H9 (cell line): ENCODE measurements around the gene TRIM28. TPM values are rescaled to one million over a fixed set of nuclear protein-coding genes. Genes with fewer than 3 reads are reported as not detected.

Experiments
- DNase-seq: peaks from one replicate; pipeline ENCODE4 v3.0.0-alpha.2; 2017
- H2AFZ ChIP-seq: one replicate; pipeline ENCODE4 v1.6.1; 2013; ENCODE audit warnings: mild to moderate bottlenecking, low read length, control low read depth, moderate library complexity
- H2AK5ac ChIP-seq: 2 replicates; pipeline ENCODE4 v1.6.1; 2013; ENCODE audit warnings: low read length, control low read depth, mixed read lengths; ENCODE audit not compliant: insufficient read length
- H2BK120ac ChIP-seq: one replicate; pipeline ENCODE4 v1.6.1; 2013; ENCODE audit warnings: low read depth, mild to moderate bottlenecking, low read length, control low read depth, inconsistent platforms; ENCODE audit not compliant: poor library complexity, severe bottlenecking
- H2BK12ac ChIP-seq: 2 replicates; pipeline ENCODE4 v1.6.1; 2013; ENCODE audit warnings: low read length, control low read depth, mixed read lengths, low read depth; ENCODE audit not compliant: insufficient read length
- H2BK15ac ChIP-seq: 2 replicates; pipeline ENCODE4 v1.6.1; 2013; ENCODE audit warnings: low read depth, low read length, control low read depth
- H2BK20ac ChIP-seq: one replicate; pipeline ENCODE4 v1.6.1; 2013; ENCODE audit warnings: low read depth, mild to moderate bottlenecking, low read length, control low read depth, inconsistent platforms; ENCODE audit not compliant: poor library complexity, severe bottlenecking
- H2BK5ac ChIP-seq: 2 replicates; pipeline ENCODE4 v1.6.1; 2013; ENCODE audit warnings: low read length, control low read depth, mixed read lengths; ENCODE audit not compliant: insufficient read length
- H3K14ac ChIP-seq: 2 replicates; pipeline ENCODE4 v1.6.1; 2013; ENCODE audit warnings: low read length, control low read depth; ENCODE audit not compliant: insufficient read depth
- H3K18ac ChIP-seq: 2 replicates; pipeline ENCODE4 v1.6.1; 2013; ENCODE audit warnings: low read depth, mild to moderate bottlenecking, mixed read lengths, low read length, control low read depth; ENCODE audit not compliant: insufficient read length
- H3K23ac ChIP-seq: 2 replicates; pipeline ENCODE4 v1.6.1; 2013; ENCODE audit warnings: low read length, control low read depth, mixed read lengths, low read depth; ENCODE audit not compliant: insufficient read length
- H3K23me2 ChIP-seq: 2 replicates; pipeline ENCODE4 v1.6.1; 2013; ENCODE audit warnings: low read depth, mild to moderate bottlenecking, mixed read lengths, low read length, control low read depth; ENCODE audit not compliant: insufficient read length, poor library complexity, severe bottlenecking
- H3K27ac ChIP-seq: 2 replicates; pipeline ENCODE4 v1.5.1; 2013; ENCODE audit warnings: low read length, control low read depth, mixed read lengths, low read depth; ENCODE audit not compliant: insufficient read length
- H3K27me3 ChIP-seq: 2 replicates; pipeline ENCODE4 v1.6.1; 2013; ENCODE audit warnings: low read length, control low read depth, inconsistent platforms; ENCODE audit not compliant: insufficient read depth
- H3K4ac ChIP-seq: 2 replicates; pipeline ENCODE4 v1.6.1; 2013; ENCODE audit warnings: low read depth, mild to moderate bottlenecking, control low read depth, inconsistent platforms, low read length, moderate library complexity
- H3K4me1 ChIP-seq: 2 replicates; pipeline ENCODE4 v1.6.1; 2013; ENCODE audit warnings: low read length, control low read depth, inconsistent platforms; ENCODE audit not compliant: insufficient read depth
- H3K4me2 ChIP-seq: 2 replicates; pipeline ENCODE4 v1.6.1; 2013; ENCODE audit warnings: low read length, control low read depth, mixed read lengths; ENCODE audit not compliant: insufficient read length, insufficient read depth
- H3K56ac ChIP-seq: 2 replicates; pipeline ENCODE4 v1.6.1; 2013; ENCODE audit warnings: low read depth, mild to moderate bottlenecking, mixed read lengths, low read length, control low read depth; ENCODE audit not compliant: insufficient read length
- H3K79me1 ChIP-seq: 2 replicates; pipeline ENCODE4 v1.6.1; 2013; ENCODE audit warnings: low read depth, mild to moderate bottlenecking, moderate library complexity, low read length, control low read depth, inconsistent platforms; ENCODE audit not compliant: insufficient read depth, poor library complexity, severe bottlenecking
- H3K79me2 ChIP-seq: 2 replicates; pipeline ENCODE4 v1.6.1; 2013; ENCODE audit warnings: low read length, control low read depth, inconsistent platforms; ENCODE audit not compliant: insufficient read depth
- H3K9ac ChIP-seq: 2 replicates; pipeline ENCODE4 v1.6.1; 2013; ENCODE audit warnings: low read length, control low read depth, mixed read lengths; ENCODE audit not compliant: insufficient read length; ENCODE audit errors: extremely low read depth
- H3K9me3 ChIP-seq: one replicate; pipeline ENCODE4 v1.6.1; 2013; ENCODE audit warnings: low read depth, low read length, inconsistent platforms; ENCODE audit not compliant: control insufficient read depth
- H3T11ph ChIP-seq: one replicate; pipeline ENCODE4 v1.6.1; 2013; ENCODE audit warnings: mild to moderate bottlenecking, low read length, control low read depth, inconsistent platforms
- H4K20me1 ChIP-seq: one replicate; pipeline ENCODE4 v1.6.1; 2013; ENCODE audit not compliant: control insufficient read depth, insufficient read length, insufficient read depth
- H4K5ac ChIP-seq: 2 replicates; pipeline ENCODE4 v1.6.1; 2013; ENCODE audit warnings: low read depth, mild to moderate bottlenecking, mixed read lengths, low read length, control low read depth; ENCODE audit not compliant: insufficient read length
- H4K8ac ChIP-seq: replicated peaks from 2 replicates; pipeline ENCODE4 v1.6.1; 2013; ENCODE audit warnings: low read length, control low read depth, mixed read lengths, low read depth; ENCODE audit not compliant: insufficient read length
- H4K91ac ChIP-seq: 2 replicates; pipeline ENCODE4 v1.6.1; 2013; ENCODE audit warnings: low read depth, mild to moderate bottlenecking, moderate library complexity, mixed read lengths, low read length, control low read depth; ENCODE audit not compliant: insufficient read length
- H3K27ac Mint-ChIP-seq, 3 experiments: 2 replicates in 2 of 3; 3 replicates in 1 of 3; pipeline ENCODE4 v1.8.0; 2020 to 2021; ENCODE audit warnings: mixed read lengths in 3 of 3, mild to moderate bottlenecking in 1 of 3, moderate library complexity in 1 of 3
- H3K27me3 Mint-ChIP-seq: 2 replicates; pipeline ENCODE4 v1.8.0; 2021; ENCODE audit warnings: low read depth, mild to moderate bottlenecking, moderate library complexity, mixed read lengths
- H3K36me3 Mint-ChIP-seq, 3 experiments: 2 replicates in 2 of 3; 3 replicates in 1 of 3; pipeline ENCODE4 v1.8.0; 2020 to 2021; ENCODE audit warnings: low read depth in 3 of 3, mixed read lengths in 3 of 3; ENCODE audit not compliant: insufficient read depth in 1 of 3
- H3K4me1 Mint-ChIP-seq, 2 experiments: 2 replicates each; pipeline ENCODE4 v1.8.0; 2020; ENCODE audit warnings: mixed read lengths in 2 of 2
- H3K4me3 Mint-ChIP-seq, 2 experiments: 2 replicates in 1 of 2; 3 replicates in 1 of 2; pipeline ENCODE4 v1.8.0; 2020 to 2021; ENCODE audit warnings: mild to moderate bottlenecking in 2 of 2, mixed read lengths in 2 of 2, moderate library complexity in 1 of 2
- H3K9me3 Mint-ChIP-seq, 2 experiments: 2 replicates in 1 of 2; 3 replicates in 1 of 2; pipeline ENCODE4 v1.8.0; 2020; ENCODE audit warnings: mild to moderate bottlenecking in 2 of 2, mixed read lengths in 2 of 2, moderate library complexity in 1 of 2
- CTCF ChIP-seq: fragments of 200-600 bp; sonication (generic); conservative IDR thresholded peaks from 3 replicates; pipeline ENCODE4 v1.8.0; 2021; ENCODE audit warnings: antibody characterized with exemption, mild to moderate bottlenecking
- WGBS: extraction: QIAGEN DNeasy Blood & Tissue Kit; methylation state at CpG from one replicate; pipeline ENCODE4 v1.1.7; 2013; ENCODE audit warnings: missing lambda C conversion rate, low lambda C conversion rate, mixed read lengths; ENCODE audit not compliant: insufficient read length; ENCODE audit errors: extremely low coverage; 5-methylcytosine and 5-hydroxymethylcytosine counted together
- total RNA-seq: library from RNA; stranded (reverse); gene quantifications from 2 replicates; pipeline ENCODE4 v1.2.1, GENCODE V29; 2021

The TRIM28 gene
- total RNA-seq, 1 experiment from 2014 or later, result 1,084 TPM

GRCh38 chr19:58571575-58571947 lies 27.7 kb downstream of the TRIM28 start:
- Mint-ChIP-seq H3K36me3 (peaks cover 0 to 25% (median 18%) of the 10 kb centered on the region in 3 experiments; a peak in 5 of 7 replicates), H3K27me3 (peaks cover 2% of the 10 kb centered on the region; the same call in 1 of the 2 replicates), H3K4me1 (peaks cover 17 to 26% of the 10 kb centered on the region in 2 experiments), H3K9me3 (no peaks in the 10 kb centered on the region; a peak in 2 of 5 replicates), H3K4me3 (peak overlapping the region; percentile 96 to 98; a peak in 4 of 5 replicates), H3K27ac (no peak overlapping the region)
- Histone ChIP-seq H2BK15ac (no peak overlapping the region), H2BK12ac (no peak overlapping the region), H3T11ph (no peak overlapping the region), H3K18ac (no peak overlapping the region), H3K27ac (no peak overlapping the region), H3K79me1 (no peaks in the 10 kb centered on the region), H3K23me2 (peaks cover 9% of the 10 kb centered on the region), H3K23ac (no peak overlapping the region), H3K4me2 (no peak overlapping the region), H4K20me1 (no peaks in the 10 kb centered on the region), H3K56ac (no peak overlapping the region), H4K8ac (no peak overlapping the region), H3K4ac (no peak overlapping the region), H2AK5ac (no peak overlapping the region), H3K27me3 (no peaks in the 10 kb centered on the region), H3K79me2 (no peaks in the 10 kb centered on the region), H2BK5ac (no peak overlapping the region), H4K91ac (no peak overlapping the region), H3K14ac (no peak overlapping the region), H4K5ac (no peak overlapping the region), H3K9ac (no peak overlapping the region), H3K9me3 (no peaks in the 10 kb centered on the region), H2AFZ (no peak overlapping the region), H2BK20ac (no peak overlapping the region), H2BK120ac (no peak overlapping the region), H3K4me1 (no peaks in the 10 kb centered on the region; the same call in 1 of the 2 replicates)
- DNase-seq, result no peak
- no CpG with 5 or more reads among the region's 8 CpGs for WGBS
- no peak for TF ChIP-seq CTCF
